Hematopoietic multipotent progenitor cell treated with erythropoietin and hydrocortisone succinate and interleukin-3 and kit ligand, for 8 days (in vitro differentiated cells): ENCODE measurements around the gene SFSWAP.
"Not testable (repeated sequence)": the region's sequence is repeated elsewhere in the genome, so short reads cannot be mapped to it uniquely, and the experiment has no call there.

Source experiments
- DNase-seq: peaks from one replicate; pipeline ENCODE4 v3.0.0-alpha.2; 2015

The SFSWAP gene

GRCh38 chr12:131703161-131703560 is 7.7 kb upstream of the SFSWAP start:
- no peak for DNase-seq

- no peak for DNase-seq
Observed at GRCh38 chr12:131704509-131704908, 6.4 kb upstream of the SFSWAP start.

- not testable (repeated sequence) for DNase-seq
Observed at GRCh38 chr12:131706709-131707108, 4.2 kb upstream of the SFSWAP start.

- no peak for DNase-seq
Observed at GRCh38 chr12:131709226-131709625, 1.7 kb upstream of the SFSWAP start.

- DNase-seq = peak; percentile 11
Observed at GRCh38 chr12:131711551-131712205, 788 bp downstream of the SFSWAP start.

GRCh38 chr12:131713349-131713748 is 2.5 kb downstream of the SFSWAP start:
- DNase-seq = no peak

GRCh38 chr12:131714759-131715158 is 3.9 kb downstream of the SFSWAP start:
- no peak for DNase-seq

GRCh38 chr12:131716282-131716681 is 5.4 kb downstream of the SFSWAP start:
- DNase-seq = peak; percentile 66

GRCh38 chr12:131720241-131720640 is 9.4 kb downstream of the SFSWAP start:
- no peak for DNase-seq

- no peak for DNase-seq
Observed at GRCh38 chr12:131720921-131721320, 10.0 kb downstream of the SFSWAP start.

GRCh38 chr12:131721548-131721947 is 10.7 kb downstream of the SFSWAP start:
- DNase-seq = no peak

- no peak for DNase-seq
Observed at GRCh38 chr12:131723532-131723931, 12.6 kb downstream of the SFSWAP start.

- DNase-seq = no peak
Observed at GRCh38 chr12:131724534-131724933, 13.6 kb downstream of the SFSWAP start.

GRCh38 chr12:131725503-131725902 is 14.6 kb downstream of the SFSWAP start:
- no peak for DNase-seq

- no peak for DNase-seq
Observed at GRCh38 chr12:131728720-131729119, 17.8 kb downstream of the SFSWAP start.

- DNase-seq = no peak
Observed at GRCh38 chr12:131729254-131729955, 18.5 kb downstream of the SFSWAP start.

- DNase-seq = no peak
Observed at GRCh38 chr12:131732996-131733615, 22.2 kb downstream of the SFSWAP start.

GRCh38 chr12:131733874-131734273 is 23.0 kb downstream of the SFSWAP start:
- DNase-seq = no peak

GRCh38 chr12:131734336-131735152 is 23.7 kb downstream of the SFSWAP start:
- no peak for DNase-seq

- DNase-seq = no peak
Observed at GRCh38 chr12:131735153-131735456, 24.2 kb downstream of the SFSWAP start.

- no peak for DNase-seq
Observed at GRCh38 chr12:131735476-131736445, 24.9 kb downstream of the SFSWAP start.

- no peak for DNase-seq
Observed at GRCh38 chr12:131736446-131737149, 25.7 kb downstream of the SFSWAP start.
